ENCODE measurements around the gene MAST2. TPM values are rescaled to one million over a fixed set of nuclear protein-coding genes. Genes with fewer than 3 reads are reported as not detected.

MAST2 gene
- total and polyA plus RNA-seq, 9 of the 15 experiments (the other 6 are each of a cell fraction or from before 2014, with no cell fraction given), result 0.73 to 32.0 (median 17.8) TPM

- TF ChIP-seq NR4A1 (CRISPR knock-in tag; IDR thresholded peaks at IDR 0.05) (no peak), NR4A1 (tag; IDR thresholded peaks at IDR 0.05) (0 out of 2 replicates have a peak, but pooled peaks have one; percentile 64), TAF1 (IDR thresholded peaks at IDR 0.05; ENCODE audit: control insufficient read depth, extremely low read depth, insufficient read depth, low read length, severe bottlenecking) (peak; percentile 31), ZNF224 (CRISPR knock-in tag; IDR thresholded peaks at IDR 0.05) (no peak), SNRNP70 (optimal IDR thresholded peaks at IDR 0.05; ENCODE audit: low read depth, low read length) (no peak), MTA2 (IDR thresholded peaks at IDR 0.05; ENCODE audit: low read depth) (0 out of 2 replicates have a peak, but pooled peaks have one; percentile 4), ZSCAN32 (CRISPR knock-in tag; IDR thresholded peaks at IDR 0.05) (no peak), FOXP4 (CRISPR knock-in tag; IDR thresholded peaks at IDR 0.05; ENCODE audit: borderline replicate concordance) (0 out of 2 replicates have a peak, but pooled peaks have one; percentile 56), CREM (IDR thresholded peaks at IDR 0.05; ENCODE audit: low read depth) (peak; percentile 56; the same call in 1 of the 2 replicates), ZNF121 (CRISPR knock-in tag; conservative IDR thresholded peaks at IDR 0.05) (0 out of 2 replicates have a peak, but pooled peaks have one; percentile 18), HES1 (IDR thresholded peaks at IDR 0.05; ENCODE audit: low read depth) (0 out of 2 replicates have a peak, but pooled peaks have one; percentile 28), NFIC (IDR thresholded peaks at IDR 0.05) (peak; percentile 15; the same call in 1 of the 2 replicates), MIER1 (IDR thresholded peaks at IDR 0.05; ENCODE audit: low read depth) (no peak), ETS1 (conservative IDR thresholded peaks at IDR 0.05; ENCODE audit: control insufficient read depth, low read depth, low read length) (0 out of 2 replicates have a peak, but pooled peaks have one; percentile 26), ZKSCAN8 (CRISPR knock-in tag; IDR thresholded peaks at IDR 0.05) (peak; percentile 72), JUNB (CRISPR knock-in tag; conservative IDR thresholded peaks at IDR 0.05) (peak; percentile 67), SOX6 (IDR thresholded peaks at IDR 0.05) (0 out of 2 replicates have a peak, but pooled peaks have one; percentile 18), L3MBTL2 (IDR thresholded peaks at IDR 0.05) (peak; percentile 90), CBX3 (IDR thresholded peaks at IDR 0.05; ENCODE audit: borderline replicate concordance in 1 of 2, low read length in 2 of 2) (peak in 1 of 2 experiments; percentile 83; a peak in 1 of 3 replicates), SP1 (CRISPR knock-in tag; IDR thresholded peaks at IDR 0.05) (peak; percentile 71), FOXJ2 (tag; IDR thresholded peaks at IDR 0.05) (no peak), KLF16 (IDR thresholded peaks at IDR 0.05) (peak; percentile 56; the same call in 1 of the 2 replicates), GABPB1 (CRISPR knock-in tag; IDR thresholded peaks at IDR 0.05) (peak; percentile 68), ELF2 (CRISPR knock-in tag; IDR thresholded peaks at IDR 0.05) (no peak), ZNF75A (CRISPR knock-in tag; IDR thresholded peaks at IDR 0.05) (no peak), BRD4 (IDR thresholded peaks at IDR 0.05) (no peak)
Observed at GRCh38 chr1:45802343-45803298, 791 bp upstream of the MAST2 start (continued).
